ENCODE measurements around the gene MTHFD1. TPM values are rescaled to one million over a fixed set of nuclear protein-coding genes. Genes with fewer than 3 reads are reported as not detected.

The MTHFD1 gene
- total RNA-seq, 2 experiments from 2014 or later, result 146 to 147 TPM

DNA sequence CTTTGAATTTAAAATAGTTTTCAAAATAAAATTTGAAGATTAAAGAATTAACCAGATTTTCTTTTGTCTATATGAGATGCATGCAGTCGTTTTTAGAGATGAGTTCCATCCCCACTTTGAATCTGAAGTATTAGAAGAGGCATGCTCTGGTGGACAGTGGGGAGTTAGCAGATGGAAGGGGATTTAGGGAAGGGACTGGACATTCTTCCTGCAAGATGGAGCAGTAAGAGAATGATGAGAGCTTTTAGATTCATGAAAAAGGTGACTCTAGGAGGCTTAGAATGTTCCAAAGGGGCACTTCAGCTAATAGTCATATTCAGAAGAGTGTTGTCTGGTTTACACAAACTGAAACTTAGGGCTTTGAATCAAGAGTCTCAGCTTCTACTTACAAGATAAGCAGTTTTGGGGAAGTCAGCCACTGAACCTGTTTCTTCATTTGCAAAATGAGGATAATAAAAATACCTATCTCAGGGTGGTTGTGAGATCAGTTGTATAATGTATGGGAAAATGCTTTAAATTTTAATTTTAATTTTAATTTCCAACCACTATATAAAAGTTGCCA lies 120.1 kb downstream of the MTHFD1 start:
- Mint-ChIP-seq H3K36me3 (peaks cover 16% of the 10 kb centered on the region), H3K27me3 (no peaks in the 10 kb centered on the region), H3K4me3 (peak overlapping the region; percentile 91), H3K27ac (peak overlapping the region; percentile 61), H3K9me3 (no peaks in the 10 kb centered on the region), H3K4me1 (peaks cover 46% of the 10 kb centered on the region)
- no peak for DNase-seq
- ATAC-seq (ENCODE audit: low read depth), result no peak
- POLR2A ChIA-PET, result interaction anchor here (0.5 kb wide), 1 partner anchor 220 kb away, joined by 3 read pairs; no protein-coding TSS in a partner anchor

- peaks cover 50% of the 10 kb centered on the region for H3K4me1 Mint-ChIP-seq
- peaks cover 17% of the 10 kb centered on the region for H3K36me3 Mint-ChIP-seq
- peak overlapping the region; percentile 72 for H3K4me3 Mint-ChIP-seq
- peak overlapping the region; percentile 11 for H3K27ac Mint-ChIP-seq
- POLR2A ChIA-PET, result no interaction called here
- no peaks in the 10 kb centered on the region for H3K9me3 Mint-ChIP-seq
- ATAC-seq (ENCODE audit: low read depth), result no peak
- H3K27me3 Mint-ChIP-seq, result no peaks in the 10 kb centered on the region
- no peak for DNase-seq
These were observed 120.9 kb downstream of the MTHFD1 start for GRCh38 chr14:64509036-64509435.

Other genes with a start within 250 kb of the MTHFD1 start
- under 1 TPM in 1 of 2 experiments, not detected in 1; 0.11 TPM for gene ESR2, start 94.0 kb upstream of the MTHFD1 start, total RNA-seq
- 1 to 10 TPM; 1.7 TPM for gene AKAP5, start 77.1 kb downstream of the MTHFD1 start, total RNA-seq
- 10 to 100 TPM; 51.2 to 55.3 TPM for gene ZBTB25, start 115.5 kb downstream of the MTHFD1 start, total RNA-seq
- 10 to 100 TPM; 84.1 to 86.7 TPM for gene ZBTB1, start 116.4 kb downstream of the MTHFD1 start, total RNA-seq
- gene HSPA2, start 152.4 kb downstream of the MTHFD1 start, total RNA-seq, result 1 to 10 TPM; 3.3 to 4.0 TPM
- under 1 TPM; 0.28 to 0.69 TPM for gene PPP1R36, start 161.6 kb downstream of the MTHFD1 start, total RNA-seq

All from activated naive CD8-positive, alpha-beta T cell treated with anti-CD3 and anti-CD28 coated beads, Interleukin-2, amount 10 ng/mL, durations not matched to agents 7 days and 5 days (primary cell).